Measurements from ENCODE around the gene THAP5.

THAP5 gene, protein sequence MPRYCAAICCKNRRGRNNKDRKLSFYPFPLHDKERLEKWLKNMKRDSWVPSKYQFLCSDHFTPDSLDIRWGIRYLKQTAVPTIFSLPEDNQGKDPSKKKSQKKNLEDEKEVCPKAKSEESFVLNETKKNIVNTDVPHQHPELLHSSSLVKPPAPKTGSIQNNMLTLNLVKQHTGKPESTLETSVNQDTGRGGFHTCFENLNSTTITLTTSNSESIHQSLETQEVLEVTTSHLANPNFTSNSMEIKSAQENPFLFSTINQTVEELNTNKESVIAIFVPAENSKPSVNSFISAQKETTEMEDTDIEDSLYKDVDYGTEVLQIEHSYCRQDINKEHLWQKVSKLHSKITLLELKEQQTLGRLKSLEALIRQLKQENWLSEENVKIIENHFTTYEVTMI

DNA sequence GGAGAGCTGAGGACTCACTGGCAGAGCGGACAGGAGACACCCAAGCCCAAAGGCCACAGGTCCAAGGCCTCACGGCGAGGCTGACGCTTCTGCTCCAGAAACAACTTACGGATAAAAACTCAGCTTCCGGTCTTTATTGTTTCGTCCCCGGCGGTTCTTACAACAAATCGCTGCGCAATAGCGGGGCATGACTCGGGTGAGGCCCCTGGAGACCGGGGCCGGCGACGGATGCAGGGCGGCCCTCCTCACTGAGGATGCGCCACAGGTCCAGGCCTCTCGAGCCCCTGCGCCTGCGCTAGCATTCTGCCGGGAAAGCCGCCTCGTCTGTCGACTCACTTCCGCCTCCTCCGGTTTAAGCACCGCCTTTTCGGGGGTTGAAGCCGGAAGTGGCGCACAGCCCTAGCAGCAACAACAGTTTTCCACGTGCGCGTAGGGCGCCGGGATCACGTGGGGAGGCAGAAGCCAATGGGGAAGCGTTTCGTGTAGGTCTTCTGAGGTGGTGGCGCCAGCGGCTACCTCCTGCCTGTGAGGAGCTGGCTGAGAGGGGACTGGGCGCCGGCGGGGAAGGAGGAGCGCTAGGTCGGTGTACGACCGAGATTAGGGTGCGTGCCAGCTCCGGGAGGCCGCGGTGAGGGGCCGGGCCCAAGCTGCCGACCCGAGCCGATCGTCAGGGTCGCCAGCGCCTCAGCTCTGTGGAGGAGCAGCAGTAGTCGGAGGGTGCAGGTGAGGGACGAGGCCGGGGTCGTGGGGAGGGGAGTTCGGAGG is at the start of gene THAP5, which contains the start of gene DNAJB9:
Gene THAP5 (minus strand): TSS at position 326 of the 765 bp plus-strand sequence. CDS start 137 bp downstream, at position 189.
Gene DNAJB9 (plus strand): TSS at position 494 of the 765 bp plus-strand sequence. CDS start 1,853 bp downstream, outside the sequence.
- peak; percentile 55 for DNase-seq

DNA sequence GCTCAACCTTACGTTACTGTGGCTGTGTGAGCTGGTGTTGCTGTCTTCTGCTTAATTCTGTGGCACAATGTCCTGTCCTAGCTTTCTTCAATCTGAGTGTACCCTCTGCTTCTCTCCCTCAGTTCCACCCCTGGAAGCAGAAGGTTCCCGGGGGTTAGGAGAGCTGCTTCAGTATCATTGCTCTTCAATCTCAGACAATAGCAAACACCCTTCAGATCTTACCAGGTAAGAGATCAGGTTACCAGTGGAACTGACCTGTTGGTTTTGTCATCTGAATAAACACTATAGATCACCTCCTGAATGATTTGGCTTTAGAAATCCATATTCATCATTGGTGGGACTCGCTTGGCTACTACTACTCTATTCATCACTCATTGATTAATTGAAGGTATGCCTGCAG is 48.5 kb upstream of the THAP5 start:
- DNase-seq: no peak

DNA sequence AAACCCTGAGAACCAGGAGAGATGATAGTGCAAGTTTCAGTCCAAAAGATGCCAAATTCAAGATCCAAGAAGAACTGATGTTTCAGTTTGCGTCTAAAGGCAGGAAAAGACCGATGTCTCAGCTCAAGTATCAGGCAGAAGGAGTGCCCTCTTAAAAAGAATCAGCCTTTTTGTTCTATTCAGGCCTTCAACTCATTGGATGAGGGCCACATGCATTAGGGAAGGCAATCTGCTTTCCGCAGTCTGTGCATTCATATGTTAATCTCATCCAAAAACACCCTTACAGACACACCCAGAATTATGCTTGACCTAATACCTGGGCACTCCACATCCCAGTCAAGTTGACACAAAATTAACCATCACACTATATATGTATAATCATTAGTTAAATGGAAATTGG is 45.4 kb upstream of the THAP5 start:
- no peak for DNase-seq

DNA sequence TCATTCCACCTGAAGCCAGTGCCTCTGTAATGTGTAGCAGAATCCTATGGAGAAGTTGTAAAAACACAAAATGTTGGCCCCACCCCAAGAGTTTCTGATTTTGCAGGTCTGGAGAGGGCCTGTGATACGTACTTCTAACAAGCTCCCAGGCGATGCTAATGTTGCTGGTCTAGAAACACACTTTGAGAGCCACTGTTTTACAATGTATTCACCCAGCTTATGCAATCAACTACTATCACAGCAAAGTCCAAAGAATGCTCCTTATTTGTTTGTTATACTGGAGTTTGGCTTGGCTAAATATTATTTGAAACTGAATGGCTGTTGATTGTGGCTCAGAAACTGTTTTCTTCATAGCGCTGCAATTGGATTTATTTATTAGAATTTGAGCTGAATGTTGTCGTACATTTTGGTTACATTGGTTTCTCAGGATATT is 44.5 kb upstream of the THAP5 start:
- no peak for DNase-seq

DNA sequence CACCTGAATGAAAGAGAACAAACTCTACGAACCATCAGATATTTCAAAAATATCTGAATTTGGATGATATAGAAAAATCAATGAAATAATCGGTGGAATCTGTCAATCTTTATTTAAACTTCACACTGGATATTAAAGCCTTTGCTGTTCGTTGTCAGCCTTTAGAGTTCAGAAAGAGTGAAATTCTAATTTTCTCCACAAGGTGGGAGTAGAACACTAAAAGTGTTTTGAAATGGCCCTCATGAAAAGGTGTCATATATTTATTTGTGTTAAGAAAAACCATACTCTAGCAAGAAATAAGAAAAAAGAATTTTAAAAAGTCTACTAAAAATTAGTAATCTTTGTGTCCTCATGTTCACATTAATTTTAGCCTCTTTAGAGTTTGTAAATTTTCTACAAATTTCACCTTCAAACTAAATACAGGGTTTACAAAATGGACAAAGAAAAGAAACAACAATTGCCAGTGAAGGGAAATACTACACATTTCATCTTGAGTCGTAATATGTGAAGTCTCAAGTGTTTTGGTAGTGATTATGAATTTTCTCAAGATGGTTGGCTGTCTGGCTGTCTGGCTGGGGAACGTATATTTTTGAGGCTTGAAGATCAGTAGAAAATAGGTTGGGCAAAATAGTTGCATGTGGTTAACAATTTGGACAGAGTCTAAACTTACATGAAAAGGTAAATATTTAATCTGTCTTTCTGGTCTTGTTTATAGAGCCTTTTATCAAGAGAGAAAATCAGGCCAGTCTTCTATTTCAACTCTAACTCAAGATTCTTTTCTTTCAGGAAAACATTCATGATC is 43.8 kb upstream of the THAP5 start:
- DNase-seq: no peak

DNA sequence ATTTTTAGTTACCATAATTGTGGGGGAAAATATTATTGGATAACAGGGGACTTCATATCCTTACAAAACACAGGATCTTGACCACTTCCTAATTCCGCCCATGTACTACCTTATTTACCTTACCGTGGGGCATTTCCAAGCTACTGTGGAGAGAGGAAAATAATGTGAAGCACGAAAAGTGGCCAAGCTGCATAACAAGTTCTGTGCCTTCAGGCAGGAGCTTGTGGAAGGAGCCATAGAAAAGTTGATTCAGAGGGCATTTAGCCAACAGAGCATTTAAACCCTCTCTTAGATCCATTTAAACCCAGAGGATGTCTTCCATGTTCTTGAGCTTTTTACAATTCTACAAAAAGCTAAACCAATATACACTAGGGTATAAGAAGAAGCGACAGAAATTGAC is 41.8 kb upstream of the THAP5 start:
- DNase-seq: no peak

DNA sequence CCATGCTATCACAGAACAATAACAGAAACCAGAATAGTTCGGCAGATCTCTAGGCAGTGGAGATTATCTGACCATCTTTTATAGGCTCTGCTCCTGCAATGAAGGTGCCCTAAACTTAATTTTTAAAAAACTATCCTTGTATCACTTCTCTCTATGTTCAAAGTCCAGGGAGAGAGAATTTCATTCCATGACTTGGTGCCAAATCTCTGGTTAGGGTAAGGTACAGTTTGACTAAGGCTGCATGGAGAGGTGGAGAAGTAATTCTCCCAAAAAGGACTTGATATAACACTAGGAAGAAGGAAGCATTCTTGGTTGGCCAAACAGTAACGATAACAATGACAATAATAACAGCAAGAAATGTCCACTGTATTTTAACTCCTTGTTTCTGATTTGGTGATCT is 40.1 kb upstream of the THAP5 start:
- DNase-seq: no peak

DNA sequence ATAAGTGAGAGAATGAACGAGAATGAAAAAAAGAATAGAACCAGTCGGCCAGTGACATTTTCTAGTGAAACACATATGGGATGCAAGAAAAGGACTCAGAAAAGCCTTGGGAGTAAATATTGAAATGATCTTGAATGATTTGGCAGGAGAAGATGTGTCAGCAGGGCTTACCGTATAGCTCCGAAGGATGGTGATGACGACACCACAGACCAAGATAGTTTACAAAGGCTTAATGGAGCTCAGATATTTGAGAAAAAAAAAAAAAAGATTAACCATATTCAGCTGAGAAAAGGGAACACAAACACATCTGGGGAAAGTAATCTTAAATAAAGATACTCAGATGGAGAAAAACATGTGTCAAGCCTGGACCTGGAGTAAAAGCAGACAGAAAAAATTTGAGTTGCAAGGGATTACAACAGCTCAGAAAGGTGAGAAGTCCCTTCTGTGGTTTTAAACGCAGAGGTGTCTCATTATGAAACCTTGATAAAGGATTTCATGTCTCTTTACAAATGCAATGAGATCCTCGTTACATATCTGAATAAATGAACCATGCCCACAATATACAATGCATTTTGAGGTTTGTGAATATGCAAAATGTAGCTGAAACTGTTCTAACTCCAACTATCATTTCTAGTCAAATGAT is 36.2 kb upstream of the THAP5 start:
- no peak for DNase-seq

DNA sequence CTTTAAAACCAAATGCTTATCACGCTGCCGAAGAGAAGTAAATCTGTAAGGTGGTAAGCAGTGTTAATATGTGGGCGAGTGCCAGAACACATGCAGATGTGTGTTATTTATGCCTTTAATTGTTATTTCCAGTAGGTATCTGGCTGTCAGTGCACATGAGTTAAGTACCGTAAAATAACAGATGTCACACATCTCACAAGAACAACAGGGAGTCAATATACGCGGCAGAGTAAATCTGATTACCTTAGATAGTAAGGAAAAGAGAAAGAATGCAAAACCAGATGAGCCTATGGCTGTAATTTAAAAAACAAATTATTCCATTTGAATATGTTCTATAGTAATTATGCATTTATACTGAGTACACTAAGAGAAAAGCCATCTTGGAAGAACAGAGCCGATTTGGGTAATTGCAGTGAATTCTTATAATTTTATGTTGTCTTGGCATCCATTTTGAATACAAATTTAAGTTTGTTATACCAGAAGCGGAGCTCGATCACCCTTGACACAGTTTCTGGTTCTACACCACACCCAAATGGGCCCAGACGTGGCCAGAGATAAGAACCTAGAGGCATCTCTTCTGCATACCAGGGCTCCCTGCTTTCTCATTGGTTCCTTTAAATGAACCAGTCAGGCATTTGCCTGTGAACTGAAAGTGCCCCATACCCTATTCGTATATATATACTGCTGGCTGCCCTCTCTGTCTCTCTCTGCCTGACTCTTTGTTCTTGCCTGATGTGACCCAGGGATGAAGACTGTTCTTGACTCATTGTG is 35.0 kb upstream of the THAP5 start:
- DNase-seq: no peak

DNA sequence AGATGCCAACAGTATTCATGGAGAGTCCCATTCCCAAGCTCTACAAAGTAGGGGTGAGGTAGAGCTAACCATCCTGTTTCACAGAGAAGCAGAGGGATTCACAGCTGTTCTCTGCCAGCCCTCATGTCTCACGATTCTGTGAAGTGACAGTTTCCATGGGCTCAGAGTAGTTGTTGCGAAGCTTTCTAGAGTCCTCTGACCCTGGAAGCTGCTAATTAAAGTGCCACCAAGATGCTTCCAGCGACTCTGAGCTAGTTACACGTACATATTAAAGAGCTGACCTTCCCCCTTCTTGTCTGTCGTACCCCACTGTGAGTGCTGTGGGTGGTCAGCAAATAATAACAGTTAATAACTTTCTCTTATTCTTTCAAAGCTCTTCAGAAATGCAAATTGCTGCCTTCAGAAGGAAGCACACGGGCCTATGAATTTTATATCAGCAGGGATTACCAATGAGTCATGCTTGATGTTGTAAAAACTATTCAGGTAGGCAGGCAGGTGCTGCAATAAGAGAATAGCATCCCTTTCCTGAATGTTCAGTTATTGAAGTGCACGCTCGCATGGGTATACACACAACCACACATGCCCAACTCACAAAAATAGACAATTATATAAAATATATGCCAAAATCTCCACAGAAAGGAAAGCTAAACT is 34.3 kb upstream of the THAP5 start:
- no peak for DNase-seq

DNA sequence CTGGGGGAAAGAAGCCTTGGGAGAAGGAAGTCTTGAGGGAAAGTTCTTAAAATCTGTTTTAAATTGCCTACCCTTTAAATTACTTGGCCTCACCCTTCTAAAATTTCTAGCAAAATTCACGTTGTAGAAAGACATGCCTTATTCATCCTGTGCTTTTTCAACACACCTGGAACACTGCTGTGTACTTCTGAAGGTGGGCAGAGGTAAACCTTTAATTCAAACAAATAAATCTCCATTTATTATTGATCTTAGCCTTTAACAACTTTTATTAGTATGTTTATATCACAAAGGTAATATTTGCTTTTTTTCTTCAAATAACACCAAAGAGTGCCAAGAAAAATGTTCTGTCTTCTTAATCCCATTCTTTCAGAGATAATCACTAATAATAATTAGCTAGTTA is 30.9 kb upstream of the THAP5 start:
- DNase-seq: no peak

DNA sequence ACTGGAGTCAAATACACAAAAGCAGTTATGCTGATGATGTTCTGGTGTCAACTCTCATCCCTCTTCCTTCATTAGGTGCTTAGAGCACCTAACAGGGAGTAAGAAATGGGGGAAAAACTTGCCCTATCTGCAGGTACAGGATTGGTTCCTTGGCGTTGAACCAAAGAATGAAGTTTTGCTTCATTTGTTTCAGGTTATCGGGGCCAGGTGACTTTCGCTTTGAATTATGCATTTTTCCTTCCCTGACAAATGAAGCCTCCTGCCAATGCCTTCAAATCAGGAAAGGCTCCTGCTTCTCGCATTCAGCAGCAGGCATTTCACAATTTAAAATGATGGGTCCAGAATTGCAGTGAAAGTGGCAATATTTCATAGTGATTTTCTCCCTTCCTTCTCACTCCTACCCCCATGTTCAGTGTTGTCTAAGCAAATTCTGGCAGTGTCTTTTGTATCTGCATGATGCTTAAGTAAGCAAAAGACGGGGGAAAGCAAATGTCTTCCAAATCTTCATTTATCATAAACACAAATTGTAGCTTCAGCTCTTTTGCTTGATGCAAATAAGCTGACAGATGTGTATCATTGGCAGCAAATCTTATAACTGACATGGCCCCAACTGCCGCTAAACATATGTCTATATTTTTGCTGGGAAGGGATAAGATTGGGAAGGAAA is 29.5 kb upstream of the THAP5 start:
- no peak for DNase-seq

DNA sequence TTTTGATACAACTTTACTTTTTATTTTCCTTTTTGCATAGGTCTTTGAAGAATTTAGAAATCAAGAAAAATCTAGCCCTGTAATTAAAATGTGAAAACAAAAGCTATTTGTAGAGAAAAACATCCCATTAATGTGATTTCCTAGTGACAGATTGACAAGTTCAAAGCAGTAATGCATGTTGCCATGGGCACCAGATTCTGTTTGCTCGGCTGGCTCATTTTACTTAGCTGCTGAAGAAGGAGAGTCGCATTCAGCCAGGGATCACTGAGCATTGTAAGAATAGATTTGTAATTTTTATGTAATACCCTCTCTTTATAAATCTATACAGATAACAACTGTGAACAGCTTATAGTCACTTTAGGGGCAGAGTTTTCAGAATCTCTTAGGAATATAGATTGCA is 28.6 kb upstream of the THAP5 start:
- DNase-seq: no peak

DNA sequence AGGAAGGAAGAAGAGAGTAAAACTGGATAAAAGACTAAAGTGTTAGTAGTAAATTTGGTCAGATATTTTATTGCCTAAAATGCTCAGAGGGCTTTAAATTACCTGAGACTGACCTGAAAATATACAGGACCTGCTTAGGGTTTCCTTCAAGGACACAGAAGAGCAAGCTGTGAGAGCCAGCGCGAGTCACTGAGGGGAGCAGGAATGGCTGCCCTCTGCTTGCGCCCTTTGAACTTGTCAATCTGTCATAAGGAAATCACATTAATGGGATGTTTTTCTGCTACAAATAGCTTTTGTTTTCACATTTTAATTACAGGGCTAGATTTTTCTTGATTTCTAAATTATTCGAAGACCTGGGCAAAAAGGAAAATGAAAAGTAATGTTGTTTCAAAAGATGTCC is 27.1 kb upstream of the THAP5 start:
- DNase-seq: no peak

DNA sequence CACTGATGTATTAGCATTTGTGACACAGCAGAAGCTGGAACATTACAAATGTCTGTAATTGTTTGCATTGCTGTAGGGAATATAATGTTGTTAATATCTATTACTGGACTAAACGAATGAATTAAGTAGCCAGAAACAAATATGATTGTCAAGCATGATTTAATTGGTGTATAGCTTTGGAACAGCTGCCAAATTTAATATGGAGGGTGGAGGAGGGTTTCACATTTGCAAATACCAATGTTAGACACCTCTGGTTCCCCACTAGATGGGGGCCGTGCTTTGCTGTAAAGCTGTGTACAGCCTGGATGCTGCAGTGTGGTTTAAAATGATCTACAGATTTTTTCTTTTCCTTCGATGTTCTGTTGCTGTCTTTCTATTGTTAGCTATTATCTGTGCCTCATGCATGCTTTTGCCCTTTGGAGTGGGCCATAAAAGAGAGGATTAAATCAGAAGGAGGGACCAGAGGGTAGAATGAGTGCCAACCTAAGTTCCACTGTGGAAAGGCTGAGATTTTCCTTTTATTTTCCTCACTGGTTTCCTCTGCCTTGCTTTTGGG is 23.2 kb upstream of the THAP5 start:
- no peak for DNase-seq

DNA sequence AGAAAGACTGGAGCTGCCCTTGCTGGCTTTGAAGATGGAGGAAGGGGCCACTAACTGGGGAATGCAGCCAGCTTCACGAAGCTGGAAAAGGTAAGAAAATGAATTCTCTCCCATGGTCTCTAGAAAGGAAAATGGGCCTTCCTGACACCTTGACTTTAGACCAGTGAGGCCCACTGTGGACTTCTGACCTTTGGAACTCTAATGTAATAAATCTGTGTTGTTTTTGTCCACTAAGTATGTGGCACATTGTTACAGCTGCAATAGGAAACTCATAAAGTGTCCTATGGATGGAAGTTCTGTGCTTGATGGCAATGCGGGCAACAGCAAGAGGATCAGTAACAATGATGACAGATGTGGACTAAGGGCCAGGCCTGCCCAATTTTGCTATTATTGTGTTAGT is 21.1 kb upstream of the THAP5 start:
- DNase-seq: no peak

DNA sequence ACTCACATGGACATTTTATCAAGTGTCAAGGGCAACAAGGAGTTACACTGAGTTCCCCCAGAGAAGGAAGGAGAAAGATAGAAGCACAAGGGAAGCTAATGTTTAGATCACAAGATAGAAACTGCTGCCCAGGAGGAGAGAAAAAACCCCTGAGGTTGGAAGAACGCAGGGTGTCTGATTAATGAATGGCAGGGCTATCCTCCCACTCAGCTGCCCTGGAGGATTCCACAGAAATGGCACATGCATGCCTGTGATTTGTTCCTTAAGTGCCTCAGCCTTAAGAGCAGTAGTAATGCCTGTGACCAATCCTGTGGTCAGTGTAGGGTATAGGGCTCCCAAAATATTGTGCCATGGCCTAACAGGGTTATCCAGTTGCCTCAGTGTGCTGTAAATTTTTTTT is 20.4 kb upstream of the THAP5 start:
- DNase-seq: no peak

DNA sequence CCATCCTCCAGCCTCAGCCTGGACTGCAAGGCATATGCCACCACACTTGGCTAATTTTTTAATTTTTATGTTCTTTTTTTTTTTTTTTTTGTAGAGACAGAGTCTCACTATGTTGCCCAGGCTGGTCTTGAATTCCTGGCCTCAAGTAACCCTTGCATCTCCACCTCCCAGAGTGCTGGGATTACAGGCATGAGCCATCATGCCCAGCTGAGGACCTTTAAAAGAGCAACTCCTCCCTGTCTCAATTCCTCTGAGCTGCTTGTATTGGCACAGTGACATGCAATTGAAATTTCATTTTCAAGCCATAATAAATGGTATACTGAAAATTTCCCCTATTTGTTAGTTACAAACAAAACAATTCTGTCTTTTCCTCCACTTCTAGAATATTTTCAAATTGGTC is 19.7 kb upstream of the THAP5 start:
- no peak for DNase-seq

DNA sequence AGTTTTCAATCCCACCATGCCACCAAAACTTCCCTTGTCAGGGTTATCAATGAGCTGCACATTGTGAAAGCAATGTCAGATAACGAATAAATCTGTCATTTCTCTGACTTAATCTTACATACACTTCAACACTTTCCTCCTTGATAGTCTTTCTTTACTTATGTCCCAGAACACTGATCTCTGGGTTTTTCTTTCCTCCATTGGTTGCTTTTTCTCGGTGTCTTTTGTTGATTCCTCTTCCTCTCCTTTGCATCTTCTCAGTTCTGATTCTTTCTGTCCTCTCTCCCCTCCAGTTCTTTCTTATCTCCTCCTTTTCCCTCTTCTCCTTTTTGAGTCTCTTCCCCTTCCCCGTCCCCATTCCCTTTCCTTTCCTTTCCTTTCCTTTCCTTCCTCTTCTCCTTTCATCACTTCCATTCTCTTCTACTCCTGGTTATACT is 16.8 kb upstream of the THAP5 start:
- DNase-seq: no peak

DNA sequence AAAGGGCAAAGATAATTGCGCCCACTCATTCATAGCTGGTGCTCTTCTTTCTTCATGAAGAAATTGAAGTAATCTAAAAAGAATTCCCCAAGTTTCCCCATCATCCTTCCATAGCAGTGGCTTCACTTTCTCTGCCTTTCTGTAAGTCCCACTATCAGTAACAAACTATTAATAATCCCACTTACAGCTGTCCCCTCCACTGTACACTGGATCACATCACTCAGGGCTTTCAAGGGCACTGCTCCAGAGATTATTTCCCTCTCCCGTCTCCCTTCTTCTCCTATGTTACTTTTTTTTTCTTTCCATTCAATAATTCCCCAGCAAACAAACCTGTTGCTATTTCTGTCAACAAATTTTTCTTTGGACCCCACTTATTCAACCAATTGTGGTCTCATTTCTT is 16.3 kb upstream of the THAP5 start:
- no peak for DNase-seq

DNA sequence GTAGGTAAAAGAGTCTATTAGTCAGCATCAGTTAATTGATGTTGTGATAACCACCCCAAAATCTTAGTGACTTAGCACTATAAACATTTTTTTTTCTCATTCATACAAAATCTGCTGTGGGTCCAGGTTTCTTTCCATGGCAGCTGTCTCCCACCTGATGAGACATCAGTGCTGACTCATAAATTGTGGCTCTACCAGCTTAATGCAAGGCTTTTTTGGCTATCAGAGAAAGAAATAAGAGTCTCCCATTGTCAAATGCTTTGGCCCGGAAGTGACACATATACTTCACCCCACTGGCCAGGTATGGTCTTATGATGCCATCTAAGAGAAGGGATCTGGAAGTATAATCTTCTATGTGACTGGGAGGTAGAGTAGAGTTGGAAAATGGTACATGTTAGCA is 14.7 kb upstream of the THAP5 start:
- no peak for DNase-seq
